ENCODE measurements around the gene TCF23. TPM values are rescaled to one million over a fixed set of nuclear protein-coding genes. Genes with fewer than 3 reads are reported as not detected.

Gene TCF23
- total and polyA plus RNA-seq, 2 experiments from 2014 or later = 0.03 to 0.07 TPM

- Mint-ChIP-seq H3K9me3 (no peaks in the 10 kb centered on the region), H3K4me1 (peaks cover 10% of the 10 kb centered on the region; the same call in 2 of the 3 replicates), H3K4me3 (no peak overlapping the region), H3K36me3 (ENCODE audit: low read depth) (peaks cover 26% of the 10 kb centered on the region; the same call in 2 of the 3 replicates), H3K27ac (no peak overlapping the region), H3K27me3 (ENCODE audit: insufficient read depth, low read depth, poor library complexity) (peaks cover 8% of the 10 kb centered on the region)
- DNase-seq (ENCODE audit: low spot score) (no peak), ATAC-seq (no peak)
- no peak overlapping the region for H2AFZ ChIP-seq
- no peak overlapping the region for H3K27ac ChIP-seq (ENCODE audit: low read depth)
- TF ChIP-seq ETS1 (IDR thresholded peaks at IDR 0.05) (no peak), ZNF114 (CRISPR knock-in tag; IDR thresholded peaks at IDR 0.05) (no peak), STAT1 (IDR thresholded peaks at IDR 0.05; ENCODE audit: unreplicated experiment) (no peak), JUNB (IDR thresholded peaks at IDR 0.05; ENCODE audit: unreplicated experiment) (no peak), ZNF462 (CRISPR knock-in tag; IDR thresholded peaks at IDR 0.05) (no peak), EZH2 (IDR thresholded peaks at IDR 0.05; ENCODE audit: low read depth, unreplicated experiment) (no peak), CTCF (conservative IDR thresholded peaks at IDR 0.05; ENCODE audit: low read depth in 2 of 2) (no peak), NANOG (IDR thresholded peaks at IDR 0.05; ENCODE audit: borderline replicate concordance) (no peak), ZNF331 (CRISPR knock-in tag; IDR thresholded peaks at IDR 0.05; ENCODE audit: low read depth) (no peak), POLR2AphosphoS5 (IDR thresholded peaks at IDR 0.05; ENCODE audit: low read depth) (no peak), CREB1 (CRISPR knock-in tag; IDR thresholded peaks at IDR 0.05; ENCODE audit: low read depth) (no peak), REST (IDR thresholded peaks at IDR 0.05; ENCODE audit: unreplicated experiment) (no peak), EZH2phosphoT487 (IDR thresholded peaks at IDR 0.05; ENCODE audit: unreplicated experiment) (no peak)
- H3K27me3 ChIP-seq (ENCODE audit: insufficient read depth) = no peaks in the 10 kb centered on the region
- no peak overlapping the region for H3K4me2 ChIP-seq
- H3K4me1 ChIP-seq (ENCODE audit: insufficient read depth) = peaks cover 6% of the 10 kb centered on the region; the same call in 1 of the 2 replicates
- no peaks in the 10 kb centered on the region; the same call in 1 of the 2 replicates for H3F3A ChIP-seq (replicated peaks; ENCODE audit: low read depth)
- no peaks in the 10 kb centered on the region for H3K9me2 ChIP-seq (ENCODE audit: insufficient read depth)
- H4K20me1 ChIP-seq (replicated peaks; ENCODE audit: insufficient read depth) = peaks cover 10% of the 10 kb centered on the region
- no peaks in the 10 kb centered on the region for H3K36me3 ChIP-seq (ENCODE audit: insufficient read depth)
- H3K79me2 ChIP-seq (replicated peaks; ENCODE audit: insufficient read depth) = peaks cover 11% of the 10 kb centered on the region
- no peak overlapping the region for H3K4me3 ChIP-seq
Measured at GRCh38 chr2:27130396-27130795, 18.4 kb upstream of the TCF23 start.
